Lower leg skin (tissue), 4 donors: ENCODE measurements around the gene SUN2. TPM values are rescaled to one million over a fixed set of nuclear protein-coding genes. Genes with fewer than 3 reads are reported as not detected.

Experiments
- DNase-seq, 2 donors: peaks; one replicate each; pipeline ENCODE4 v3.0.0-alpha.2; 2019; ENCODE audit warnings: low spot score in 2 of 2
- H3K4me3 ChIP-seq: fragments of 200-600 bp; sonication (generic); 2 replicates; pipeline ENCODE4 v1.5.1; 2017; ENCODE audit warnings: mild to moderate bottlenecking, low read depth; ENCODE audit not compliant: poor library complexity, severe bottlenecking
- CTCF ChIP-seq, 3 donors: fragments of 450-650 bp; IDR thresholded peaks; one replicate each; pipeline ENCODE4 v1.5.1; 2016; ENCODE audit warnings: antibody characterized with exemption in 3 of 3, mild to moderate bottlenecking in 3 of 3, moderate library complexity in 2 of 3
- POLR2A ChIP-seq, 2 donors: fragments of 450-650 bp; IDR thresholded peaks; one replicate each; pipeline ENCODE4 v1.6.1; 2016 to 2017; ENCODE audit warnings: antibody characterized with exemption in 2 of 2, mild to moderate bottlenecking in 1 of 2, moderate library complexity in 1 of 2
- WGBS, 2 donors: methylation state at CpG; one replicate each; pipeline ENCODE4 v1.1.5; 2018; 5-methylcytosine and 5-hydroxymethylcytosine counted together
- intact Hi-C: fragments of 100-400 bp; cut with DNase I; formaldehyde crosslinking; loops from one replicate; pipeline ENCODE4 v1.15.0; 2023; ENCODE audit warnings: low total_unique reads
- total RNA-seq, 4 donors: library from RNA; depleted of rRNA; stranded (reverse); fragments of >200 nt; gene quantifications; one replicate each; pipeline ENCODE4 v1.1.0, GENCODE V29; 2016

SUN2 gene
- total RNA-seq, 4 donors from 2014 or later, result 231 to 344 (median 282) TPM

DNA sequence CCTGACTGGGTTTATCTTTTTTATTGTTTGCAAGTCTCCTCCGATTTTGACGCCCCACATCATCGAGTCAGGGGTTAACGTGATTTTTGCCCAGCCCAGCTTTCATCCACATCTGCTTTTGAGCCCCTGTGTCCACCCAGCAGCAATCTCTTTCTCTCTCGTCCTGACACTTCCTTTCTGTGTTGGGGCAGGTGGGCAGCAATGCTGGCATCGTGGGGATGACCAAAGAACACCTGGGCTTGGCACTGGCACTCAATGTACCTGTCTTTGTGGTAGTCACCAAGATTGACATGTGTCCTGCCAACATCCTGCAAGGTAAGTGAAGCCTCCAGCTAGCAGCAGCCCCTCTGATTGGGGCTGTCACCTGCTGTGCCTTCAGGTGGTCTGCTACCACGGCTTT, 34.2 kb downstream of the SUN2 start:
- no peak overlapping the region for H3K4me3 ChIP-seq
- no peak for DNase-seq
- intact Hi-C loops, result no loop called here
- WGBS, 2 donors, result 88 to 93% methylated on average over 7 of the region's 7 CpGs
- no peak for TF ChIP-seq CTCF (IDR thresholded peaks at IDR 0.05)
- no peak for TF ChIP-seq POLR2A (IDR thresholded peaks at IDR 0.05)

GRCh38 chr22:38720350-38720749, 35.4 kb downstream of the SUN2 start:
- 93 to 94% methylated on average over 3 of the region's 3 CpGs for WGBS, 2 donors
- intact Hi-C loops, result no loop called here
- H3K4me3 ChIP-seq, result no peak overlapping the region
- no peak for TF ChIP-seq POLR2A (IDR thresholded peaks at IDR 0.05)
- TF ChIP-seq CTCF (IDR thresholded peaks at IDR 0.05), result no peak
- DNase-seq, result no peak

DNA sequence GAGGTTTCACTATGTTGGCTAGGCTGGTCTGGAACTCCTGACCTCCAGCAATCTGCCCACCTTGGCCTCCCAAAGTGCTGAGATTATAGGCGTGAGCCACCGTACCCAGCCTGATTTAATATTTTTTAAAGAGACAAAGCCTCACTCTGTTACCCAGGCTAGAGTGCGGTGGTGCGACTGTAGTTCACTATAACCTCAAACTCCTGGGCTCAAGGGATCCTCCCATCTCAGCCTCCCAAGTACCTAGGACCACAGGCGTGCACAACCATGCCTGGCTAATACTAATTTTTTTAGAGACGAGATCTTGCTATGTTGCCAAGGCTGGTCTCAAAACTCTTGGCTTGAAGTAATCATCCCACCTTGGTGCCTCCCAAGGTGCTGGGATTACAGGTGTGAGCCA, 36.6 kb downstream of the SUN2 start:
- no peak overlapping the region for H3K4me3 ChIP-seq
- no peak for DNase-seq
- WGBS, 2 donors, result 87 to 89% methylated on average over 6 of the region's 6 CpGs
- intact Hi-C loops, result no loop called here
- TF ChIP-seq CTCF (IDR thresholded peaks at IDR 0.05), result no peak
- TF ChIP-seq POLR2A (IDR thresholded peaks at IDR 0.05), result no peak

- 12 to 15% methylated on average over 6 of the region's 6 CpGs for WGBS, 2 donors
- H3K4me3 ChIP-seq, result no peak overlapping the region
- intact Hi-C loops, result no loop called here
- TF ChIP-seq CTCF (IDR thresholded peaks at IDR 0.05), result peak in 2 of 3 donors; percentile 33 to 72
- no peak for TF ChIP-seq POLR2A (IDR thresholded peaks at IDR 0.05)
- peak in 1 of 2 donors; percentile 65 for DNase-seq
Observed at GRCh38 chr22:38718414-38718813, 37.4 kb downstream of the SUN2 start.

DNA sequence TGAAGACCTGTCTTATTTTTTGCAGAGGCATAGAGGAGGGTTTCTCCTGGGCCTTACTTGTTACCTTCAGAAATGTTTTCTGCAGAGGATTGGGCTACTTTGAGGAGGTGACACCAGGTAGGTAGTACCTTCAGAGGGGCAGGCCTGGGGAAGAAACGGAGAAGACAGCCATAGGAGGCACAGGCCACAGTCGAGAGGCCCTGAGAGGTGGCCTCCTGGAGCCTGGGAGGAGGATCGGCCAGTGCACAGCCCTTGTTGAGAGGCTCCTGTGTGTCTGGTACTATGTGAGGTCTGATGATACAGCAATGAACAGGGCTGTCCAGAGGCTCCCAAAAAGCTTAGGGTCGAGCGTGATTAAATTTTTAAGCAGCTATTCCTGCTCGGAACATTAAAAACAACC, 38.6 kb downstream of the SUN2 start:
- no peak for DNase-seq
- 93 to 96% methylated on average over 6 of the region's 6 CpGs for WGBS, 2 donors
- TF ChIP-seq CTCF (IDR thresholded peaks at IDR 0.05) (no peak), POLR2A (IDR thresholded peaks at IDR 0.05) (no peak)
- intact Hi-C loops, result no loop called here
- H3K4me3 ChIP-seq, result no peak overlapping the region

GRCh38 chr22:38716826-38717225, 39.0 kb downstream of the SUN2 start:
- intact Hi-C loops, result no loop called here
- DNase-seq, result no peak
- H3K4me3 ChIP-seq, result no peak overlapping the region
- TF ChIP-seq POLR2A (IDR thresholded peaks at IDR 0.05) (no peak), CTCF (IDR thresholded peaks at IDR 0.05) (no peak)
- WGBS, 2 donors, result 66 to 83% methylated on average over 8 to 9 of the region's 9 CpGs
